ENCODE measurements around the gene LIPC.

Gene LIPC

GRCh38 chr15:58431221-58432149 is at the start of gene LIPC:
Gene LIPC (plus strand): TSS chr15:58431991. CDS start chr15:58432033, 42 bp downstream.
- no peak for DNase-seq

GRCh38 chr15:58383876-58384275 is 47.9 kb upstream of the LIPC start:
- no peak for DNase-seq

- no peak for DNase-seq
These were observed 47.1 kb upstream of the LIPC start for GRCh38 chr15:58384667-58385066.

- DNase-seq = no peak
These were observed 45.7 kb upstream of the LIPC start for GRCh38 chr15:58386081-58386480.

- no peak for DNase-seq
These were observed 45.1 kb upstream of the LIPC start for GRCh38 chr15:58386641-58387040.

- no peak for DNase-seq
These were observed 44.7 kb upstream of the LIPC start for GRCh38 chr15:58387130-58387529.

GRCh38 chr15:58388211-58388610 is 43.6 kb upstream of the LIPC start:
- no peak for DNase-seq

- DNase-seq = no peak
These were observed 41.7 kb upstream of the LIPC start for GRCh38 chr15:58390118-58390517.

GRCh38 chr15:58390655-58391054 is 41.1 kb upstream of the LIPC start:
- no peak for DNase-seq

- no peak for DNase-seq
These were observed 40.7 kb upstream of the LIPC start for GRCh38 chr15:58391088-58391487.

GRCh38 chr15:58392141-58392540 is 39.6 kb upstream of the LIPC start:
- no peak for DNase-seq

- DNase-seq = no peak
These were observed 39.1 kb upstream of the LIPC start for GRCh38 chr15:58392611-58393161.

- DNase-seq = no peak
These were observed 38.5 kb upstream of the LIPC start for GRCh38 chr15:58393241-58393662.

GRCh38 chr15:58396181-58396580 is 35.6 kb upstream of the LIPC start:
- DNase-seq = no peak

- DNase-seq = no peak
These were observed 33.7 kb upstream of the LIPC start for GRCh38 chr15:58398071-58398470.

- no peak for DNase-seq
These were observed 33.1 kb upstream of the LIPC start for GRCh38 chr15:58398643-58399042.

- no peak for DNase-seq
These were observed 32.1 kb upstream of the LIPC start for GRCh38 chr15:58399739-58400138.

GRCh38 chr15:58401276-58401675 is 30.5 kb upstream of the LIPC start:
- DNase-seq = no peak

- no peak for DNase-seq
These were observed 29.7 kb upstream of the LIPC start for GRCh38 chr15:58401991-58402649.

- DNase-seq = no peak
These were observed 28.2 kb upstream of the LIPC start for GRCh38 chr15:58403581-58403980.

GRCh38 chr15:58404020-58404419 is 27.8 kb upstream of the LIPC start:
- DNase-seq = no peak

- DNase-seq = no peak
These were observed 27.1 kb upstream of the LIPC start for GRCh38 chr15:58404722-58405121.

GRCh38 chr15:58405865-58406264 is 25.9 kb upstream of the LIPC start:
- DNase-seq = no peak

- DNase-seq = no peak
These were observed 25.0 kb upstream of the LIPC start for GRCh38 chr15:58406811-58407210.

All from activated gamma-delta T cell treated with Interleukin-2 at 50 U/mL for 16 hours (primary cell).